GM19455 (cell line): ENCODE results near the gene FGF13.

Source experiments
- ATAC-seq: cut with Tn5 transposase; IDR thresholded peaks from one replicate; pipeline ENCODE4 v1.9.1; 2021; ENCODE audit not compliant: unreplicated experiment

The FGF13 gene

GRCh38 chrX:138664466-138664865 lies 47.1 kb downstream of the FGF13 start:
- no peak for ATAC-seq

GRCh38 chrX:138664016-138664415 lies 47.5 kb downstream of the FGF13 start:
- ATAC-seq, result no peak

- no peak for ATAC-seq
Observed at GRCh38 chrX:138651494-138651893, 60.0 kb downstream of the FGF13 start.

- no peak for ATAC-seq
Observed at GRCh38 chrX:138648568-138648967, 62.9 kb downstream of the FGF13 start.

GRCh38 chrX:138638996-138639395 lies 72.5 kb downstream of the FGF13 start:
- ATAC-seq, result no peak
